SKM-1 treated with dmso at 0.1 percent for 144 hours (cell line): Measurements from ENCODE around the gene DCAF17.
A peak's percentile ranks its signal among the peaks of the same experiment; 100 is the strongest.
"Not testable (repeated sequence)": the region's sequence is repeated elsewhere in the genome, so short reads cannot be mapped to it uniquely, and the experiment has no call there.

Experiments
- DNase-seq: peaks from one replicate; lab custom pipeline; 2025; ENCODE audit not compliant: unreplicated experiment; lab: John Stamatoyannopoulos, UW

The DCAF17 gene

DNA sequence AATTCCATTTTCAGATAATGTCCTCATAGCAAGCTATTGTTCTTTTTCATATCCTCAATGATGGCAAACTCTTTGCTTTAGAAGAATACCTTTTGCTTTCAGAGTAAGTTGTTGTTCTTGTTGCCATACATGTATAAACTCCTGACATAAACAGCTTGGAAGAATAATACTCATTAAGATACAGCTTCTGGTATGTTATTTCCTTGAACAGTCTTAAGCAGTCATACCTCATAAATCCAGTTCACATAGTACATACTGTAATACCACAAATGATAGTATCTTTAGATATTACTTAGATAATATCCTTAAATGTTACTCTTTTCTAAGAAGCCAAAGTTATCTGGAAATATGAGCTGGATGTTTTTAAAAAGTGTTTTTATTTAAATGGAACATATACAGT is 23.4 kb upstream of the DCAF17 start:
- DNase-seq: no peak

DNA sequence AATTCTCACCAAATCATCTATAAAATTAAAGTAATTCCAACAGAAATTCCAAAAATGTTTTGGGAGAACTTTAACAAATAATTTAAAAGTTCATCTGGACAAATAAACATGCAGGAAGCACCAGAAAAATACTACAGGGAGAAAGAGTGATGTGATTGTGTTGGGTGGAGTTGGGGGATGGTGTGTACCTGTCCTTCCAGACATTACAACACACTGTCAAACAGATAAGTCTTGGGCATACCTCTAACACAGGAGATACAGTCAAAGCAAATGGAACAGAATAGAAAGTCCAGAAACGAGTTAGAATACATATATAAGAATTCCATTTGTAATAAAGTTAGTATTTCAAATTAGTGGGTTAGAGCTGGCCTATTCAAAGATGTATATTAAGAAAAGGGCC is 22.8 kb upstream of the DCAF17 start:
- DNase-seq: no peak

DNA sequence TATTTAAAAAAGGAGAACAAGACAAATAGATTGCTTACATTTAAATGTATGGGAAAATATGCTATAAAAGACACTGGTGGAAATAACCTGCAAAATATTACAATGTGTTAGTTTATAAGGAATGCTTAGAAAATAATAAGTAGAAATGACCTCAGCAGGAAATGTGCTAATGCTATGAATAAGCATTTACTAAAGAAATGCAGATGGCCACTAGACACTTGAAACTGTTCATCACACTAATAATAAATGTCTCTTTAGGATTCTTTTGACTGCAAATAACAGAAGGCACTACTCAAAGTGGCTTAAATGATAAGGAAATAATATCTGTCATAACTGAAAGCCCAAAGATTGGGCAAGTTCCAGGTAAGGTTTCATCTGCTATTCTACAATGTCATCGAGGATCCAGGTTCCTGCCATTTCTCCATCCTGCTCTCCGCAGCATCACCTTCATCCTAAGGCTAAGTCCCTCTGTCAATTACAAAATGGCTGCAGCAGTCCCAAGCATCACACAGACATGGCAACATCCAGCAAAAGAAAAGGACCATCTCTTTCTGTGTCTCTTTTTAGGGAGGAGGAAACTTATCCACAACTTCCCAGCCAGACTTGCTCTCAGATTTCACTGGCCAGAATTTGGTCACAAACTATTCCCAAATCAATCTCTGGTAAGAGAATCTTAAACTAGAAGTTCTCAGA is 22.1 kb upstream of the DCAF17 start:
- no peak for DNase-seq

DNA sequence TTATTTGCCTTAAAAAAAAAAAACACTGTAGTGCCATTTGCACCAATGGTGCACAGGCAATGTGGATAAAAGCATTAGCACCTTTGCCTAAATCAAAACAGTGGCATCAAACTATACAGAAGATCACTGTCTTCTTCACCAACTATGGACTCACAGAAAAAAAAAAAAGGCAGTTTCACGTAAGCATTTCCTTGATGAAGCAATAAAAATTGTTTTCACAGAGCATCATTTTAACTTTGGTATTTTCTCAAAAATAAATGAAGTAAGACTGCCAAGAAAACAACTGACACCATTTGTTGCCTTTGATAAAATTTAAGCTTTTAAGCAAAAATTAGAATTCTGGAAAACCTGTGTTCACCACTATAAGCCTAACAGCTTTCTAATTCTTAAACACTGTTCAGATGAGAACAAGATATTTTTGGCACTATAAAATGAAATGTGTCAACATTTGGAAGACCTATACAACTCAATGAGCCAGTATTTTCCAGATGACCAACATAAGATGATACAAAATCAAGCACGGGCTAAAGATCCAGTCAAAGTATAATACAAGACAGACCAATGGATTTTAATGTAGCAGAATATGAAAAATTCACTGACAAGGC is 21.4 kb upstream of the DCAF17 start:
- no peak for DNase-seq

DNA sequence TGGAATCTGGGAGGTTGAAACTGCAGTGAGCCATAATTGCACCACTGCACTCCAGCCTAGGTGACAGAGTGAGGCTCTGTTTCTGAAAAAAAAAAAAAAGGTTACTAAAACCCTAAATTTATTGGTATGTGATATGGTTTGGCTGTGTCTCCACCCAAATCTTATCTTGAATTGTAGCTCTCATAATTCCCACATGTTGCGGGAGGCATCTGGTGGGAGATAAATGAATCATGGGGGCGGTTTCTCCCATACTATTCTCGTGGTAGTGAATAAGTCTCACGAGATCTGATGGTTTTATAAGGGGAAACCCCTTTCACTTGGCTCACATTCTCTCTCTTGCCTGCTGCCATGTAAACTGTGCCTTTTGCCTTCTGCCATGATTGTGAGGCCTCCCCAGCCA is 19.4 kb upstream of the DCAF17 start:
- DNase-seq: not testable (repeated sequence)

DNA sequence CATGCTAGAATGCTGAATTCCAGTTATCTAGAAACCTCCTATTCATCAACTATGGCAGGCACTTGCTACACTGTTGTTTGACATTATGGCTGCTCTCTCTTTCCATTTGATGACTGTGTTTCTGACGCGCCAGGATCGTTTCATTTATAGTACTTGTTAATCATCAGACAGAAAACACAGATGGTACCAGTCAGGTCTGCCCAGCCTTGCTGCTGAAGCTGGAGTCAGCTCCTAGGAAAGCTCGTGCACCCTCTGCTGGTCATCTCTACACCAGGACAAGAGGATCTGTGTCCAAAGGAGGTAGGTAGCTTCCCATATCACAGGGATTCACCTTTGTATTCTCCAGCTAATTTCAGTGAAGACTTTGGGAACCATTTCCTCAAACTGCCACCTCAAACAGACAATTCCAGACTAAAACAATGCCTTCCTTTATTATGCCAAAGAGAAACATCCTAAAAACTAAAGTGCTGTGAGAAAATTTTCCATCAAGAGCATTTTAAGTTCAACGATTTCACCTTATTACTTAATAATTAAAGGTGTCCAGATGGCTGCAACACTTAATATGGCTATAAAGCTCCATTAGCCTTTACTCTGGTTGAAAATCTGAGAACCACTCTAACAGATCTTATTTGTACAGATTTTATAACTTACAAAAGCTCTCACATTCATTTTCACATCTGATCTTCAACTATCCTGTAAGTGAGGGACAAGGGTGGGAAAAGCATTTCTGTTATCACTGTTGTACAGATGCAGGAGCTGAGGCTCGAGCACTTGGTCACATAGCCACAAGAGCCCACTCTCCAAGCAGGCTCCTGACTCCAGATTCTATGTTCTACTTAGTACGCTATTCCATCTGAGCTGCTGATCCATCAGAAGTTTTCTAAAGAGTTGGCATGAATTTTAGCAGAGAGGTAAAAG is 17.8 kb upstream of the DCAF17 start:
- DNase-seq: peak; percentile 42

DNA sequence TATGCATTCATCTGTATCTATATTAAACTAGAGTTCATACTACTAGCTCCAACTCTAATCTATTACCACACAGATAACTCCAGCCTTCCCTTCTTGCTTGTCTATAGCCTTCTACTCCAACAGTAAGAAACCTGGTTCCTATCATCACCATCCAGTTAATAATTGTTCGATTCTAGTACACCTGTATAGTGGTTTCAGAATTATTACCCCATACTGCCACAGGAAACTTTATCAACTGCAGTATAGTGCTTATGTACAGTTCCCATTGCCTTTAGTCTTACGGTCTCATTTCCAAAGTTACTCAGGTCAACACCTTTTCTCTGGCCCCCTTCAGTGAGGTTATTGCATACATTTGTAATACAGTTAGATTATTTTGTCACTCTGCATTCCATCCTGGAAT is 14.7 kb upstream of the DCAF17 start:
- DNase-seq: no peak

DNA sequence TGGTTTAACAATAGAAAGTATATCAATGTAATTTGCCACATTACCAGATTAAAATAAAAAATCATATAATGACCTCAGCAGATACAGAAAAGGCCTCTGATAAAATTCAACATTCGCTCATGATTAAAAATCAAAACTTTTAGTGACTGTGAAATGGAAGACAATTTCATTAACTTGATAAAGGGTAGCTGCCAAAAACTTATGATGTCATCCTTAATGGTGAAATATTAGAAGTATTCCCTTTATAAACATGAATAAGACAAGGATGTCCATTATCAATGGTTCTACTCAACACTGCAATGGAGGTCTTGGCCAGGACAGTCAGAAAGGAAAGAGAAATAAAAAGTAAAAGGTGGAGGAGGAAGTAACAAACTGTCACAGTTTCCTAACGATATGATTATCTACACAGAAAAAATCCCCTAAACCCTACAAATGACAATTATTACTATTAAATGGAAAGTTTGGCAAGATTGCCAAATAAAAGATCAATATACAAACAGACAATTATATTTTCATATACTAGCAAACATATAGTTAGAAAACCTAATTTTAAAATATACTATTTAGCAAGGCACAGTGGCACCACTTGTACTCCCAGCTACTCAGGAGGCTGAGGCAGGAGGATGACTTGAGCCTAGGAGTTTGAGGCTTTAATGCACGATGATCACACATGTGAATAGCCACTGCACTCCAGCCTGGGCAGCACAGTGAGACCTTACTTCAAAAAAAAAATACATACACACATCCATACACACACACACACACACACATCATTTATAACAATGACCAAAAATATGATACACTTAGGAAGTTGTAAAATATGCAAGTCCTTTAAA is 13.1 kb upstream of the DCAF17 start:
- no peak for DNase-seq

DNA sequence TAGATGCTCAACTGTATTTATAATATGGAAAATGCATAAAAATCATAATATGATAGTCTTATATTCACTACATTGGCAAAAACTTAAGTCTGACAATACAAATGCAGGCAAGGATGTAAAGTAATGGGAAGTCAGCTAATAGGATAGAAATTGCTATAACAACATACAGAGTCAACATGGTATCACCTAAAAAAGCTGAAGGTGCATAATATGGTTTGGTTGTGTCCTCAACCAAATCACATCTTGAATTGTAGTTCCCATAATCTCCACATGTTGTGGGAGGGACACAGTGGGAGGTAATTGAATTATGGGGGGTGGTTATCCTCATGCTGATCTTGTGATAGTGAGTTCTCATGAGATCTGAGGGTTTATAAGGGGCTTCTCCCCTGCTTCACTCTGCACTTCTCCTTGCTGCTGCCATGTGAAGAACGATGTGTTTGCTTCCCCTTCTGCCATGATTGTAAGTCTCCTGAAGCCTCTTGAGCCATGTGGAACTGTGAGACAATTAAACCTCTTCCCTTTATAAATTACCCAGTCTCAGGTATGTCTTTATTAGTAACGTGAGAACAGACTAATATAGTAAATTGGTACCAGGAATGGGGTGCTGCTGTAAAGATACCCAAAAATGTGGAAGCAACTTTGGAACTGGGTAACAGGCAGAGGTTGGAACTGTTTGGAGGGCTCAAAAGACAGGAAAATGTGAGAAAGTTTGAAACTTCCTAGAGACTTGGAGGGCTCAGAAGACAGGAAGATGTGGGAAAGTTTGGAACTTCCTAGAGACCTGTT is 11.1 kb upstream of the DCAF17 start:
- DNase-seq: not testable (repeated sequence)

DNA sequence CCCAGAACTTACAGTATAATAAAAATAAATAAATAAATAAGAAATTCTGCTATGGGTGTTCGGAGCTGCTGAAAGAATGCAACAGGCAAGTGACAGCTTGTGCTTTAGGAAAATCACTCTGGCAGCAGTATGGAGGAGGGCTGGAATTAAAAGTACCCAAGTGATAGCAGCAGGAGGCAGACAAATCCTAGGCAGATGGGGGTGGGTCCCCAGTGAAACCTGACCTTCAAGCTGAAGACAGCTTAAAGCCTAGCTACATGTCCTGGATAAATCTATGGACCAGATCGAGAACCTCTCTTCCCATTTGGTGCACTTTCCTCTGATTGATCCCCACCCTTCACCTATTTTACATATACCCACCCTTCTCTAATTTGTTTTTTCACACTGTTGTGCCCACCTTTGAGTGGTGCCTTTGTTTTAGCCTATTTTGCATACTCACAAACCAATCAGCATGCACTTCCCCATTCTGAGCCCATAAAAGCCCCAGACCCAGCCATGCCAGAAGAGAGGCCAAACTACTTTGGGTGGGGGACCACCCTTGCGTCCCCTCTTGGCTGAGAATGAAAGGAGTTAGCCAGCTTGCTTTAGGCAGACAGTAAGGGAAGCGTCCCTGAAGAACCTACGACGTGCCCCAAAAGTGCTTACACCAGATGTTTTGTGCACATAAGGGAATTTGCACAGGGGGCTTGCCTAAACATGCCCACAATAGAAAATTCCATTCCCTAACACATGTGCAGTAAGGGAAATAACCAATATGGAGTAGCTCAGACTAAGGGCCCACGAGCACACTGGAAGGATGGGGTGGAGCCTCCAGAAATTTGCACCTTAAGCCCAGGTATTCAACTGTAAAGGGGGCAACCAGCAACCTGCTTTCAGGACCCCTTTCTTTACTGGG is 3.3 kb upstream of the DCAF17 start:
- no peak for DNase-seq

DNA sequence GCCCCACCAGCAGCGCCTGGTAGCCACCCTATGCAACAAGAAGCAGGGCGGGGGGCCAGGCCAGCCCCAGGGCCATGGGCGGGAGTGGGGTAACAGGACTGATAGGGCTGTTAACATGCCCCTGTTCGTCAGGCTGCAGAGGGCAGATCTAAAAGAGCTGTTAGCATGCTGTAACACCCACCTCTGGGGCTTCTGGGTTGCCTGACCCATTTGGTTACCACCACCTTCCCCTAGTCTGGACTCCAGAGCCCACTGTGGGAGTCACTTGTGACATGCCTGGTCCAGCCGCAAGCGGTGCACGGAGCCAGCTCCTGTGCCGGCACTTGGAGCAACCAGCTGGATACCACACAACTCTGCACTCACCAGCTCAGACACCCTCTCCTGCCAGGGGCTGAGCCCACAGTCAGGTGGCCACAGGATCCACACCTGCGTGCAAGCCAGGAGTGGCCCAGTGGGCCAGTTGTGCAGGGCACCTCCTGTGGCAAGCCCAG is 2.3 kb upstream of the DCAF17 start:
- DNase-seq: no peak

DNA sequence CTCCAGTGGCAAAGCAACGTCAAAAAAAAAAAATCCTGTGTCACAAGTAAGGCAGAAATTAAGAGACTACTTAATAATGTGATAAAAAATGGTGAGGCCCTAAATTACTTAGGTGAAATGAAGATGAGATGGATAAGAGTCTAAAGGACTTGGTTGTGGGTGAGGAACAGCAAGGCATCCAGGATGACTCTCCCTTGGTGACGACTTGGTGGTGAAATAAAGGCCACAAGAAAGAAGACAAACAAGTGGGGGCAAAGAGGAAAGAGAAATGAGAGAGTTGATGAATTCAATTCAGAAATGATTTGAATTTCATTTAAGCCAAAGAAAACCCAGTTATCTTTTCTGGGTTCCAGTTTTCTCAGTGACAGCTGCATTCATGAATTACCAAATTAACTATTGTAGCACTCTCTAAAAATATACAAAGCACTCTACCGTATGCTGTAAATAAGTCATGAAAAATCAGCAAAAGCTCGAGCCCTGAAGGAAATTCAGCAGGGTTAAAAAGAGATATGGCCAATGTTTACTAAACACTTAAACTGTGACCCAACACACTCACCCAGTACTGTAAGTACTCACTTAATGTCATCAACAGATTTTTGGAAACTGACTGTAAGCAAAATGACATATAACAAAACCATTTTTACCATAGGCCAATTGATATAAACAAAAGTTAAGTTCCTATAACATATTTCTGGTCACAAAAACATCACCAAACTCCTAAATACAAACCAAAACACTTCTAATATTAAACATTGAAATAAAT is 1.6 kb upstream of the DCAF17 start:
- no peak for DNase-seq

DNA sequence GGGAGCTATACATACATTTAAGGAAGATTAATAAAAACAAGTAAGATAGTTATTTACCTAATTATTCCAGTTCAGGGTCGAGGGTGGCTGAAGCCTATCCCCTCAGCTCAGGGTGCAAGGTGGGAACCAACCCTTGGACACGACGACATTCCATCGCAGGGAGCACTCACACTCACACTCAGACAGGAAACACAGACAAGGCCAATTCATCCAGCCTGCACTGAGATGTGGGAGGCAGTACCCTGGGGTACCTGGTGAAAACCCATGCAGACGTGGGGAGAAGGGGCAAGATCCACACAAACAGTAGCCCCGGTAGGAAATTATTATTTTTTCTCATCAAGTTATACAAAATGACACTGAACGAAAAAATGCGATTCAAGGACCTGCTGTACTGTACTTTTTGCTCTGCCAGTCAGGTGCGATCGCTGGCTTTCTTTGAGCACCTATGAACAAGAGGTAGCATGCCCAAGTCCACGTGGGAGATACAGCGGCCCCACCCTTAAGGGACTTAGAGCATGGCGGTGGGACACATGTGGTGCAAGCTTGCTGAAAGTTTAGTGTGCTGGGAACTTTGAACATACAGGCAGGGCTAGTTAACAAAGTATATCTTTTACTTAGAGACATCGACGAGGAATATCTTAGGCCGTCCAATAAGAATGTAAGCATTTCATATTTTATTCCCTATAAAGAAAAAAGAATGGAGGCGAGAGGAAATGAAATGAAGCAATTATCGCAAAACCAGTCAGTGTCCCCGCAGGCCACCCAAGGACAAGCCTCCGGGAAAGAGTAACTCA is 860 bp upstream of the DCAF17 start:
- DNase-seq: peak; percentile 45

DNA sequence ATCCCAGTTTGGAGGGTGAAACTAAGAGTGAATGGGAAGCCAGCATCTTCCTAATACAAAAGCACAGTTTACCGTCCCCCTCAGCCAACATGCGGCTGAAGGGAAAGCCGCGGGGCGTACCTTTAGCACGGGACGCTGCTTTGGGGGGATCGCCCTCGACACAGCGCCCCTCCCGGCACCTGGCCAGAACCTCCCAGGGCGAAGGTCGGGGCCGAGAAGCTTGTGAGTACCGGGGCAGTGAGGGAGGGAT is 338 bp upstream of the DCAF17 start, which contains the start of gene METTL8:
TSS of gene METTL8 (minus strand) at position 228 of the 250 bp plus-strand sequence. CDS start 41,805 bp downstream, outside the sequence.
- DNase-seq: no peak

DNA sequence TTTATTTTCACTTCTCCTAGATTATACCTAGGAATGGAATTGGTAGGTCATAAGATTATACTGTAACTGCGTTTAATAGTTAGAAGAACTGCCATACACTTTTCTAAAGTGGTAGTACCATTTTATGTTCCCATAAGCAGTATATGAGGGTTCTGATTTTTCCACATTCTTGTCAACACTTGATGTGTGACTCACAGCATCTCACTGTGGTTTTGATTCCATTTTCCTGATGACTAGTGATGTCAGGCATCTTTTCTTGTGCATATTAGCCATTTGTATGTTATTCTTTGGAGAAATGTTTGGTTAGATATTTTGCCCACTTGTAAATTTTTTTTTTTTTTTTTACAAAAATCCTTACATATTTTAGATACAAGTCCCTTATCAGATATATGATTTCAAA is 2.3 kb downstream of the DCAF17 start:
- DNase-seq: no peak

DNA sequence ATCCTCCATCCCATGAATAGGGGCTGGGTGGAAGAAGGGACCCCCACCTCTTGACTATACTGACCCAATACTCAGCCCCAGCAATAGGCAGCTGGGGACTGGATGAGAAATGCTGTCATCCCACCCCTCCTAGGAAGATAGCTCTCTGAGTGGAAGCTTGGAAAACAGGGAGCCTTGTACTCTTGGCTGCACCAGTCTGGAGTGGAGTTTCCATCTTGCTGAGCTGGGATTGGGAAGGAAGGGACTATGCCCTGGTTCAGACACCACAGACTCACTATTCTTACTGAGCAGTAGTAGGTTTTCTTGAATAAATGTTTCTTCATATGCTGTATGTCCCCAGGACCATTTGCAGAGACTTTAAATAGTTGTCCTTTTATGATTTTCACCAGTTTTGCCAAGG is 7.4 kb downstream of the DCAF17 start:
- DNase-seq: no peak

DNA sequence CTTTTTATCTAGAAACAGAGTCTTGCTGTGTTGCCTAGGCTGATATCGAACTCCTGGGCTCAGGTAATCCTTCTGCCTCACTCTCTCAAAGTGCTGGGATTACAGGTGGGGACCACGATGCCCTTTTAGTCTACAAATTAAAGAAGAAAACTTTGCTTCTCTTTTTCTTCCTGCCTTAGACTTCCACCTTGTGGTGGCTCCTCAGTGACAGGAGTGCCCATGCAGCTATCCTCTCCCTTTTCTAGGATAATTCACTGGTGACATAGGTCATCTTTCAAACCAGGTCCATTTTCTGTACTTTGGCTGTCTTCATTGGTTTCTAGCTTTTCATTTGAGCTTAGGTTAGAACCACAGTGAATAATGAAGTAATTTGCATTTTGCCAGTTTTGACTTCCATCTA is 13.6 kb downstream of the DCAF17 start:
- no peak for DNase-seq

DNA sequence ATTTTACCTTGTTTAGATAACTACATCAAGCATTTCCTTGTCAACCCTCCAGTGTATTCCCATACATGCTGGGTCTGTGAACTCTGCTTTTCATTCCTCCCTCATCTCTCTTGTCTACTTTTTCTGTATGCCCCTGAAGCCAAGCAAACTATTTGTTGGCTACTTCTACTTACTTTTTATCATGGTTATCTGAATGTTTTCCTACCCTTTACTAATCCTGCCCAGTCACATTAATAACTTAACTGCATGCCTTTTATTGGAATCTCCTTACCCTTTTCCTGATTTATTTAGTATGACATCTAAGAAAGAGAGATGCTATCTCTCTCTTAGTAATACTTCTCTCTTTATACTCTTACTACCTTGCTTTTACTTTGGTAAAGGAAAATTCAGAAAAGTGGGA is 17.0 kb downstream of the DCAF17 start:
- DNase-seq: no peak
